H1 (cell line): ENCODE measurements around the gene YBX1. TPM values are rescaled to one million over a fixed set of nuclear protein-coding genes. Genes with fewer than 3 reads are reported as not detected.

Source experiments
- CTCF ChIA-PET: fragments of 300-600 bp; sonication (Branson Sonifier 250); formaldehyde crosslinking; loops from one replicate; lab custom pipeline; 2021; ENCODE audit not compliant: partially characterized antibody; lab: Charles Lee
- POLR2A ChIA-PET: fragments of 300-600 bp; sonication (Branson Sonifier 250); formaldehyde crosslinking; loops from one replicate; lab custom pipeline; 2021; ENCODE audit warnings: inconsistent platforms; ENCODE audit not compliant: partially characterized antibody; lab: Charles Lee
- DNase-seq, 2 experiments: peaks; one replicate each; pipeline versions ENCODE4 v3.0.0 to v3.0.0-alpha.2; 2010 to 2022; ENCODE audit warnings: low spot score in 2 of 2, low read depth in 1 of 2, mixed read lengths in 1 of 2
- FAIRE-seq: peaks from 2 replicates; lab custom pipeline; 2011; peaks lifted over from hg19 to GRCh38; lab: Jason Lieb, UNC
- H2AFZ ChIP-seq: 2 replicates; pipeline ENCODE4 v1.8.1; 2012; ENCODE audit warnings: low read length, inconsistent platforms
- H2AK5ac ChIP-seq: 2 replicates; pipeline ENCODE4 v1.6.1; 2013; ENCODE audit warnings: low read depth, low read length
- H2BK120ac ChIP-seq: replicated peaks from 2 replicates; pipeline ENCODE3; 2013; ENCODE audit warnings: low read depth, low read length, inconsistent platforms
- H2BK12ac ChIP-seq: 2 replicates; pipeline ENCODE4 v1.6.1; 2013; ENCODE audit warnings: low read depth, low read length
- H2BK15ac ChIP-seq: 2 replicates; pipeline ENCODE4 v1.6.1; 2013; ENCODE audit warnings: low read length
- H2BK20ac ChIP-seq: 2 replicates; pipeline ENCODE4 v1.6.1; 2013; ENCODE audit warnings: low read length
- H2BK5ac ChIP-seq: 2 replicates; pipeline ENCODE4 v1.6.1; 2013; ENCODE audit warnings: low read depth, low read length
- H3K14ac ChIP-seq: 2 replicates; pipeline ENCODE4 v1.6.1; 2013; ENCODE audit warnings: inconsistent platforms; ENCODE audit not compliant: insufficient read length
- H3K18ac ChIP-seq: 2 replicates; pipeline ENCODE4 v1.6.1; 2013; ENCODE audit warnings: low read length; ENCODE audit errors: extremely low read depth
- H3K23ac ChIP-seq: 2 replicates; pipeline ENCODE4 v1.6.1; 2013; ENCODE audit warnings: inconsistent platforms; ENCODE audit not compliant: insufficient read length
- H3K23me2 ChIP-seq: 2 replicates; pipeline ENCODE4 v1.6.1; 2013; ENCODE audit warnings: low read depth, low read length
- H3K27ac ChIP-seq: 2 replicates; pipeline ENCODE4 v1.6.1; 2011; ENCODE audit warnings: low read depth, low read length, inconsistent platforms
- H3K27me3 ChIP-seq, 4 experiments: replicated peaks in 1 of 4; 1 replicate in 1 of 4; 2 replicates in 3 of 4; pipeline versions ENCODE4 v1.6.1 to v1.8.1; 2011 to 2013; ENCODE audit warnings: low read length in 3 of 4, mild to moderate bottlenecking in 3 of 4, inconsistent platforms in 2 of 4, mixed read lengths in 2 of 4, moderate library complexity in 1 of 4; ENCODE audit not compliant: control insufficient read depth in 3 of 4, insufficient read depth in 3 of 4; ENCODE audit errors: extremely low read depth in 1 of 4
- H3K36me3 ChIP-seq, 4 experiments: 2 replicates each; pipeline versions ENCODE4 v1.6.1 to v1.8.1; 2011 to 2013; ENCODE audit warnings: mild to moderate bottlenecking in 4 of 4, low read length in 3 of 4, moderate library complexity in 2 of 4, control low read depth in 1 of 4, inconsistent platforms in 1 of 4; ENCODE audit not compliant: insufficient read depth in 4 of 4, control insufficient read depth in 2 of 4
- H3K4ac ChIP-seq: replicated peaks from 2 replicates; pipeline ENCODE3; 2013; ENCODE audit warnings: low read length, low read depth, mixed read lengths, inconsistent platforms; ENCODE audit not compliant: insufficient read length
- H3K4me1 ChIP-seq, 4 experiments: replicated peaks in 1 of 4; 1 replicate in 1 of 4; 2 replicates in 3 of 4; pipeline versions ENCODE4 v1.6.1 to v1.8.1; 2011 to 2013; ENCODE audit warnings: low read length in 3 of 4, inconsistent platforms in 2 of 4, mixed read lengths in 1 of 4; ENCODE audit not compliant: insufficient read depth in 4 of 4, control insufficient read depth in 3 of 4
- H3K4me2 ChIP-seq, 2 experiments: 2 replicates each; pipeline versions ENCODE4 v1.6.1 to v1.8.1; 2011 to 2013; ENCODE audit warnings: low read depth in 2 of 2, low read length in 2 of 2, control low read depth in 1 of 2, inconsistent platforms in 1 of 2, mild to moderate bottlenecking in 1 of 2; ENCODE audit not compliant: insufficient read depth in 1 of 2
- H3K4me3 ChIP-seq, 4 experiments: fragments of 200-600, 300-600 bp in 1 of 4; sonication (generic), shearing (Covaris generic), sonication (Bioruptor Twin) in 1 of 4; 2 replicates each; pipeline versions ENCODE4 v1.5.1 to v1.8.1; 2011 to 2016; ENCODE audit warnings: low read length in 4 of 4, low read depth in 3 of 4, control low read depth in 2 of 4, inconsistent platforms in 2 of 4, mild to moderate bottlenecking in 2 of 4, mixed read lengths in 1 of 4, moderate library complexity in 1 of 4; ENCODE audit not compliant: insufficient read depth in 2 of 4; ENCODE audit errors: extremely low read depth in 1 of 4
- H3K56ac ChIP-seq: replicated peaks from 2 replicates; pipeline ENCODE3; 2013; ENCODE audit warnings: low read depth, mild to moderate bottlenecking, mixed read lengths, low read length, inconsistent platforms; ENCODE audit not compliant: insufficient read length
- H3K79me1 ChIP-seq: 2 replicates; pipeline ENCODE4 v1.6.1; 2013; ENCODE audit warnings: low read depth, low read length, control low read depth
- H3K79me2 ChIP-seq, 2 experiments: 2 replicates each; pipeline versions ENCODE4 v1.6.1 to v1.8.1; 2012 to 2013; ENCODE audit warnings: low read length in 2 of 2, mild to moderate bottlenecking in 2 of 2, inconsistent platforms in 1 of 2; ENCODE audit not compliant: insufficient read depth in 2 of 2, control insufficient read depth in 1 of 2
- H3K9ac ChIP-seq, 4 experiments: replicated peaks in 1 of 4; 1 replicate in 1 of 4; 2 replicates in 3 of 4; pipeline versions ENCODE4 v1.6.1 to v1.8.1; 2011 to 2013; ENCODE audit warnings: low read depth in 3 of 4, low read length in 3 of 4, control low read depth in 2 of 4, mild to moderate bottlenecking in 2 of 4, moderate library complexity in 2 of 4, inconsistent platforms in 1 of 4; ENCODE audit errors: extremely low read depth in 1 of 4
- H3K9me3 ChIP-seq, 2 experiments: 2 replicates each; pipeline versions ENCODE4 v1.6.1 to v1.8.1; 2012 to 2013; ENCODE audit warnings: mild to moderate bottlenecking in 2 of 2, moderate library complexity in 2 of 2, control low read depth in 1 of 2, inconsistent platforms in 1 of 2, low read depth in 1 of 2, low read length in 1 of 2, mixed read lengths in 1 of 2; ENCODE audit not compliant: insufficient read depth in 2 of 2
- H4K20me1 ChIP-seq, 2 experiments: replicated peaks in 1 of 2; 2 replicates each; pipeline versions ENCODE3 to v1.8.1; 2011 to 2013; ENCODE audit warnings: inconsistent platforms in 2 of 2, low read length in 2 of 2, mild to moderate bottlenecking in 1 of 2; ENCODE audit not compliant: insufficient read depth in 2 of 2, control insufficient read depth in 1 of 2
- H4K5ac ChIP-seq: 2 replicates; pipeline ENCODE4 v1.6.1; 2013; ENCODE audit warnings: low read length, low read depth, mixed read lengths, inconsistent platforms; ENCODE audit not compliant: insufficient read length
- H4K8ac ChIP-seq: 2 replicates; pipeline ENCODE4 v1.8.0; 2013; ENCODE audit warnings: mild to moderate bottlenecking, moderate library complexity, low read length, inconsistent platforms; ENCODE audit not compliant: insufficient read depth; ENCODE audit errors: extremely low read depth
- H4K91ac ChIP-seq: replicated peaks from 2 replicates; pipeline ENCODE3; 2013; ENCODE audit warnings: low read length, mixed read lengths, inconsistent platforms; ENCODE audit not compliant: insufficient read length
- RAD21 ChIP-seq, 2 experiments: IDR thresholded peaks in 1 of 2; conservative IDR thresholded peaks in 1 of 2; 2 replicates each; pipeline ENCODE4 v1.6.1; 2011; ENCODE audit warnings: low read depth in 2 of 2, low read length in 2 of 2, improper control_type of control experiment in 1 of 2, inconsistent platforms in 1 of 2, mild to moderate bottlenecking in 1 of 2, moderate library complexity in 1 of 2
- WGBS, 2 experiments: shearing (Covaris generic) in 1 of 2; methylation state at CpG; one replicate each; pipeline versions ENCODE4 v1.1.6 to v1.1.7; 2013 to 2015; ENCODE audit warnings: low lambda C conversion rate in 2 of 2, mixed read lengths in 2 of 2, inconsistent platforms in 1 of 2, low coverage in 1 of 2, missing lambda C conversion rate in 1 of 2; ENCODE audit not compliant: insufficient replicate concordance in 2 of 2, insufficient coverage in 1 of 2, insufficient read length in 1 of 2; ENCODE audit errors: extremely low coverage in 1 of 2, missing lambda C conversion rate in 1 of 2; 5-methylcytosine and 5-hydroxymethylcytosine counted together
- polyA plus RNA-seq, 7 experiments: library from polyadenylated mRNA; depleted of rRNA in 3 of 7; stranded (reverse) in 5 of 7; unstranded in 2 of 7; fragments of >200 nt in 5 of 7; fragments of 200-250 nt in 2 of 7; gene quantifications; 1 replicate in 5 of 7; 2 replicates in 1 of 7; 4 replicates in 1 of 7; pipeline versions ENCODE4 v1.2.1 to v1.2.3, GENCODE V29; 2011 to 2013; ENCODE audit warnings: missing spikeins in 2 of 7, mixed read lengths in 2 of 7
- total RNA-seq: library from RNA; stranded (reverse); fragmentation: NEBNext Ultra II Directional; extraction: Animal tissue kit (Norgen Biotek cat#: 25700); gene quantifications from 2 replicates; pipeline ENCODE4 v1.2.1, GENCODE V29; 2021

The YBX1 gene
- total and polyA plus RNA-seq, 2 of the 8 experiments (the other 6 are each of a cell fraction or from before 2014, with no cell fraction given): 438 to 1,219 TPM

- no peak for FAIRE-seq
- CTCF ChIA-PET: interaction anchor here (1.0 to 1.8 kb wide), 3 partner anchors 10 to 34 kb away, joined by 3 to 4 read pairs (median 3); no protein-coding TSS in a partner anchor
- H4K8ac ChIP-seq: no peak overlapping the region
Observed at GRCh38 chr1:42657201-42657600, 25.0 kb upstream of the YBX1 start.

More at GRCh38 chr1:42657201-42657600, 25.0 kb upstream of the YBX1 start:
- H3K9ac ChIP-seq: no peak overlapping the region
- H2BK120ac ChIP-seq: no peak overlapping the region
- H3K56ac ChIP-seq: no peak overlapping the region
- DNase-seq: no peak
- no peak overlapping the region for H2BK15ac ChIP-seq
- 94% methylated on average over 5 of the region's 5 CpGs; no CpG with 5 or more reads in 1 of the 2 experiments for WGBS, 2 experiments
- H3K23me2 ChIP-seq: peaks cover 10% of the 10 kb centered on the region
- H3K27me3 ChIP-seq: no peaks in the 10 kb centered on the region
- peak overlapping the region in 1 of 2 experiments; percentile 95; a peak in 1 of 4 replicates for H3K4me2 ChIP-seq
- H2AFZ ChIP-seq: no peak overlapping the region; the same call in 1 of the 2 replicates
- no peak for TF ChIP-seq RAD21 (IDR thresholded peaks at IDR 0.05 in 1 of 2, conservative IDR thresholded peaks at IDR 0.05 in 1 of 2; ENCODE audit: low read depth in 2 of 2, low read length in 2 of 2)
- no peak overlapping the region for H4K91ac ChIP-seq
- peaks cover 0 to 5% (median 3%) of the 10 kb centered on the region in 4 experiments; a peak in 4 of 7 replicates for H3K4me1 ChIP-seq
- H4K5ac ChIP-seq: no peak overlapping the region
- H3K23ac ChIP-seq: no peak overlapping the region
- no peak overlapping the region for H3K14ac ChIP-seq
- no peak overlapping the region for H3K4ac ChIP-seq
- no peaks in the 10 kb centered on the region for H3K9me3 ChIP-seq
- H3K18ac ChIP-seq: no peak overlapping the region
- no peak overlapping the region for H2BK5ac ChIP-seq
- H3K79me2 ChIP-seq: peaks cover 0 to 31% of the 10 kb centered on the region in 2 experiments; a peak in 2 of 4 replicates
- peaks cover 9% of the 10 kb centered on the region; the same call in 1 of the 2 replicates for H3K79me1 ChIP-seq
- no peak overlapping the region for H2AK5ac ChIP-seq
- 0 out of 8 replicates have a peak overlapping the region, but pooled peaks of 1 of the 4 experiments have one; percentile 87 for H3K4me3 ChIP-seq
- peaks cover 0 to 5% of the 10 kb centered on the region in 2 experiments for H4K20me1 ChIP-seq
- peaks cover 3 to 20% (median 6%) of the 10 kb centered on the region in 4 experiments; a peak in 4 of 8 replicates for H3K36me3 ChIP-seq
- no peak overlapping the region for H2BK20ac ChIP-seq
- no peak overlapping the region for H3K27ac ChIP-seq
- POLR2A ChIA-PET: interaction anchor here (1.0 to 2.5 kb wide), 5 partner anchors 8 to 189 kb away, joined by 3 to 33 read pairs (median 5); partner anchors contain the start of genes YBX1 and ZNF691
- H2BK12ac ChIP-seq: no peak overlapping the region
